Activated T-cell treated with anti-CD3 and anti-CD28 coated beads, Interleukin-2, amount 50 U/mL, for 4 hours (primary cell): ENCODE results near the gene FIGNL1. TPM values are rescaled to one million over a fixed set of nuclear protein-coding genes. Genes with fewer than 3 reads are reported as not detected.

ENCODE experiments used
- ATAC-seq, 2 donors: fragments of 200-7000 bp; cut with Tn5 transposase; one replicate each; pipeline ENCODE4 v1.10.0; 2021
- DNase-seq: peaks from one replicate; pipeline ENCODE4 v3.0.0-alpha.2; 2020
- H3K27me3 Mint-ChIP-seq: one replicate; pipeline ENCODE4 v1.8.0; 2021; ENCODE audit warnings: low read depth, mixed read lengths
- H3K36me3 Mint-ChIP-seq: one replicate; pipeline ENCODE4 v1.8.0; 2022; ENCODE audit warnings: mixed read lengths; ENCODE audit not compliant: insufficient read depth
- H3K4me1 Mint-ChIP-seq: one replicate; pipeline ENCODE4 v1.8.0; 2021; ENCODE audit warnings: low read depth, mixed read lengths
- H3K4me3 Mint-ChIP-seq: one replicate; pipeline ENCODE4 v1.8.0; 2021; ENCODE audit warnings: mild to moderate bottlenecking, moderate library complexity, mixed read lengths
- H3K9me3 Mint-ChIP-seq: one replicate; pipeline ENCODE4 v1.8.0; 2021; ENCODE audit warnings: mixed read lengths
- total RNA-seq, 3 donors: library from RNA; stranded (reverse); gene quantifications; one replicate each; pipeline ENCODE4 v1.2.1, GENCODE V29; 2021

Gene FIGNL1
- total RNA-seq, result 10 to 100 TPM; 27.9 to 40.7 (median 35.1) TPM

DNA sequence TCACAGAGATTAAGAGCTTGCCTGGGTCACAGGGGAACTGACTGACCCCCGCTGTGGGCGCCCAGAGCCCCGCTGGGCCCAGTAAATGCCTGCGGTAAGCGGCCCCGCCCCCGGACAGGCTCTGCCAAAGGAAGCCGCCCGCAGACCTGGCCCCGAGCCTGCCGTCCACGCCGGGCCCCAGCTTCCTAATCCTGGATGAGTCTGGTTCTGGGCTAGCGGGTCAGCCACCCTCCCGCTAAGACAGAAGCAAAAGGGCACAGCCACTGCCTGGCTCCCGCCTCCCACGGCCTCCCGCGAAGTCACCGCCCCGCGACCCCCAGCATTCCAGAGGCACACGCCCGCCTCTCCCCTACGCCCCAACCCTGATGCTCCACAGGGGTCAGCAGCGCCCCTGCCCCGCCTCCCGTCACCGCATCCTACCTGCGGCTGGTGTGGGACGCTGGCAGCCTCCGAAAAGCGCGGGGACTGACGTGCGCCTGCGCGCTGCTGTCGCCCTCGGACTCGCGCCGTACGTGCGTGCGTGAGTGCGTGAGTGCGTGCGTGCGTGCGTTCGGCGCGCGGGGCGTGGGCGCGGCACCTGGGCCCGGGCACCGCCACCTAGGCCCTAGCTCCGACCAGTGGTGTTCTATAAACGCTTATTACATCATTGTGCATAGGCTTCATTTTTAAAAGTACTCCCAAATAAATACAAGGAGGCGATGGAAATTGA lies at the start of gene FIGNL1:
Gene FIGNL1, minus strand, starts transcription at position 470 of the 709 bp plus-strand sequence. CDS start 3,063 bp downstream, outside the sequence.
- H3K9me3 Mint-ChIP-seq, result no peaks in the 10 kb centered on the region
- H3K36me3 Mint-ChIP-seq, result peaks cover 20% of the 10 kb centered on the region
- peaks cover 33% of the 10 kb centered on the region for H3K4me1 Mint-ChIP-seq
- peak within 1 kb of the TSS; percentile 91 for H3K4me3 Mint-ChIP-seq
- H3K27me3 Mint-ChIP-seq, result peaks cover 4% of the 10 kb centered on the region
- peak; percentile 90 to 93 for ATAC-seq
- DNase-seq, result peak; percentile 82

GRCh38 chr7:50499092-50499491 lies 48.9 kb upstream of the FIGNL1 start:
- H3K4me1 Mint-ChIP-seq, result no peaks in the 10 kb centered on the region
- H3K9me3 Mint-ChIP-seq, result no peaks in the 10 kb centered on the region
- H3K4me3 Mint-ChIP-seq, result no peak overlapping the region
- ATAC-seq (no peak), DNase-seq (no peak)
- H3K27me3 Mint-ChIP-seq, result peaks cover 8% of the 10 kb centered on the region
- no peaks in the 10 kb centered on the region for H3K36me3 Mint-ChIP-seq

GRCh38 chr7:50497968-50498367 lies 47.8 kb upstream of the FIGNL1 start:
- ATAC-seq, result no peak

GRCh38 chr7:50497068-50497642 lies 47.0 kb upstream of the FIGNL1 start:
- ATAC-seq (peak in 1 of 2 donors; percentile 43), DNase-seq (no peak)
- Mint-ChIP-seq H3K4me1 (no peaks in the 10 kb centered on the region), H3K36me3 (no peaks in the 10 kb centered on the region), H3K4me3 (no peak overlapping the region), H3K9me3 (no peaks in the 10 kb centered on the region), H3K27me3 (peaks cover 10% of the 10 kb centered on the region)

More at GRCh38 chr7:50497968-50498367, 47.8 kb upstream of the FIGNL1 start:
- Mint-ChIP-seq H3K9me3 (no peaks in the 10 kb centered on the region), H3K4me1 (no peaks in the 10 kb centered on the region), H3K36me3 (no peaks in the 10 kb centered on the region), H3K27me3 (peaks cover 10% of the 10 kb centered on the region), H3K4me3 (no peak overlapping the region)
- no peak for DNase-seq

DNA sequence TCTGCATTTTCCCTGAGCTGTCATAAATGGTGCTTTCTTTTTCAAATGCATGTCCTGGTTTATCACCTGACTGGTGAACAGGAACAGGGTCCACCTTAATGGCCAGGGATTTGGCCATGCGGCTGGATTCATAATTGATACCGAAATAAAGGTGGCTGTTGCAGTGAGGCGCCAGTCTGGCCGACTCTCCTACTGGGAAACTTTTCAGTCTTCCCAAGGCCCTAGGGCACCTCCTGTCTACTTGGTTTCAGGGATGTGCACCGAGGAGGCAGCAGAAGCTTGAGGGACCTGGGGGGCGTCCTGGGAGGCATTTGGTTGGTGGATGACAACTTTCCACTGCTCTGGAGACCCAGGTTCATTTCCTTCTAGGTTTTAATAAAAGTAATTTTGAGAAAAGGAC lies 46.4 kb upstream of the FIGNL1 start:
- ATAC-seq (no peak), DNase-seq (no peak)
- no peaks in the 10 kb centered on the region for H3K4me1 Mint-ChIP-seq
- no peak overlapping the region for H3K4me3 Mint-ChIP-seq
- no peaks in the 10 kb centered on the region for H3K36me3 Mint-ChIP-seq
- H3K9me3 Mint-ChIP-seq, result no peaks in the 10 kb centered on the region
- H3K27me3 Mint-ChIP-seq, result peaks cover 10% of the 10 kb centered on the region

- Mint-ChIP-seq H3K4me3 (no peak overlapping the region), H3K9me3 (no peaks in the 10 kb centered on the region)
- ATAC-seq, result no peak
Observed at GRCh38 chr7:50495746-50496145, 45.6 kb upstream of the FIGNL1 start.

GRCh38 chr7:50492770-50493519 lies 42.8 kb upstream of the FIGNL1 start:
- Mint-ChIP-seq H3K4me1 (no peaks in the 10 kb centered on the region), H3K27me3 (peaks cover 10% of the 10 kb centered on the region), H3K9me3 (no peaks in the 10 kb centered on the region), H3K36me3 (no peaks in the 10 kb centered on the region), H3K4me3 (no peak overlapping the region)
- ATAC-seq (no peak), DNase-seq (no peak)

More at GRCh38 chr7:50495746-50496145, 45.6 kb upstream of the FIGNL1 start:
- DNase-seq, result no peak
- H3K27me3 Mint-ChIP-seq, result peaks cover 10% of the 10 kb centered on the region
- H3K4me1 Mint-ChIP-seq, result no peaks in the 10 kb centered on the region
- H3K36me3 Mint-ChIP-seq, result no peaks in the 10 kb centered on the region

DNA sequence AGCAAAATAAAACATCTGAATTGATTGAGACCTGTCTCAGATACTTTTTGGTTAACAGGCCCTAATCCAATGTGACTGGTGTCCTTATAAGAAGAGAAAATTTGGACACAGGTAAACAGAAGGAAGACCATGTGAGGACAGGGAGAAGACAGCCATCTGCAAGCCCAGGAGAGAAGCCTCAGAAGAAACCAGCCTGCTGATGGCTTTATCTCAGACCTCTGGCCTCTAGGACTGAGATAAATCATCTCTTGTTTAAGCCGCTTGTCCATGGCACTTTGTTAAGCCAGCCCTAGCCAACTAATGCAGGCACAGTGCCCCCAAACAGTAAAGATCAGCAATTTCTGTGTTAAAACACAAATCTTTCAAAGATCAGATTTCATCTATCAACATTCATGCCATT lies 41.8 kb upstream of the FIGNL1 start:
- no peak overlapping the region for H3K4me3 Mint-ChIP-seq
- H3K27me3 Mint-ChIP-seq, result peaks cover 6% of the 10 kb centered on the region
- no peaks in the 10 kb centered on the region for H3K9me3 Mint-ChIP-seq
- H3K4me1 Mint-ChIP-seq, result no peaks in the 10 kb centered on the region
- no peak for ATAC-seq
- H3K36me3 Mint-ChIP-seq, result no peaks in the 10 kb centered on the region
- DNase-seq, result no peak

GRCh38 chr7:50491209-50491608 lies 41.1 kb upstream of the FIGNL1 start:
- Mint-ChIP-seq H3K4me1 (no peaks in the 10 kb centered on the region), H3K4me3 (no peak overlapping the region), H3K36me3 (no peaks in the 10 kb centered on the region), H3K27me3 (peaks cover 5% of the 10 kb centered on the region), H3K9me3 (no peaks in the 10 kb centered on the region)
- no peak for DNase-seq
- no peak for ATAC-seq

GRCh38 chr7:50488379-50488778 lies 38.2 kb upstream of the FIGNL1 start:
- Mint-ChIP-seq H3K9me3 (no peaks in the 10 kb centered on the region), H3K4me1 (no peaks in the 10 kb centered on the region), H3K36me3 (no peaks in the 10 kb centered on the region), H3K4me3 (no peak overlapping the region), H3K27me3 (peaks cover 8% of the 10 kb centered on the region)
- DNase-seq (no peak), ATAC-seq (no peak)

GRCh38 chr7:50486512-50486911 lies 36.4 kb upstream of the FIGNL1 start:
- Mint-ChIP-seq H3K4me1 (no peaks in the 10 kb centered on the region), H3K4me3 (no peak overlapping the region), H3K9me3 (no peaks in the 10 kb centered on the region), H3K27me3 (peaks cover 7% of the 10 kb centered on the region), H3K36me3 (no peaks in the 10 kb centered on the region)
- no peak for ATAC-seq
- no peak for DNase-seq

DNA sequence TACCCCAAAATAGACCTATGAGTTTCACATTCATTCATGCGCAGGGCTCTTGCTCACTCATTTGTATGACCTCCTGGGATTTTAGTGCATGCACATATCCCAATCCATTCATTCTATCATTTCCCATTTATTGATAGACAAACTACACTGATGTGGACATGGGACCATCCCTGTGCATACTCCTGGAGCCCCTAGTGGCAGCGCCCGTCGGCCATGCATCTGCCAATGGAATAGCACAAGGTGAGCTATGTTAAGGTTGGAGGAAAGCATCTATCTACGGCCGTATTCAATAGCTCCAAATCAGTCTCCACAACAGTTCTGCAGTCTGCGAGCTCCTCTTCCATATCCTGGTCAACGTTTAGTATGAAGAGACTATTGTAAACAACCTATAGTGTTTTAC lies 31.7 kb upstream of the FIGNL1 start:
- DNase-seq (no peak), ATAC-seq (no peak)
- no peaks in the 10 kb centered on the region for H3K9me3 Mint-ChIP-seq
- H3K27me3 Mint-ChIP-seq, result peaks cover 5% of the 10 kb centered on the region
- H3K36me3 Mint-ChIP-seq, result no peaks in the 10 kb centered on the region
- no peaks in the 10 kb centered on the region for H3K4me1 Mint-ChIP-seq
- no peak overlapping the region for H3K4me3 Mint-ChIP-seq

GRCh38 chr7:50480797-50481196 lies 30.6 kb upstream of the FIGNL1 start:
- DNase-seq (no peak), ATAC-seq (no peak)
- Mint-ChIP-seq H3K36me3 (no peaks in the 10 kb centered on the region), H3K27me3 (peaks cover 12% of the 10 kb centered on the region), H3K4me3 (no peak overlapping the region), H3K4me1 (no peaks in the 10 kb centered on the region), H3K9me3 (no peaks in the 10 kb centered on the region)

DNA sequence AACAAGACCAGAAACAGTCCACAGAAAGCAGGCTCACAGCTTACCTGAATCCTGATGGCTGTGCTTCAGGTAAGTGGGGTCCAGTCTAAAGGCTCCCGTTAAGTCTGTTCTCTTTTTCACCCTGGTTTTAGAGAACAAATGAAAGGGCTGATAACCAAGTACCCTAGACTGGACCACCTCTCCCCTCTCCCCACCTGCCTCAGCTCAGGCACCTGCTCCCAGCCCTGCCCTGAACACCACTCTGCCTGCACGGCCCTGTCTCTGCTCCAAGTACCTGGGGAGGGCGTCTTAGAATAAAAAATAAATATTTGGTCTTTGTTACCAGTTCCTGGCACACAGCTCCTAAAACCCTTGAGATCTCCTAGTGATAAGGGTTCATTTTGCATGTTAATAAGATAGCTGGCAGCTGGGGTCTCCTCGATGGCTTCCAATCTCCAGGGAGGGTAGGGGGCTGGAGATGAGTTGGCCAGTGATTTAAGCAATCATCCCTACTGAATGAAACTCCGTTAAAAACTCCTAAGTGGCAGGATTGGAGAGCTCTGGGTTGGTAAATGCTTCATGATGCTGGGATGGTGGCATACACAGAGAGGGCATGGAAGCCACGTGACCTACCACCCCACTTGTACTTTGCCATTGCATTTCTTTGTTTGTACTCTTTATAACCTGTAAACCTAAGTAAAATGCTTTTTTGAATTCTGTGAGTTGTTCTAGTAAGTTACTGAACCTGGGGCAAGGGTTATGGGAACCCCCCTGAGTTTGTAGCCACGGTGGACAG lies 29.8 kb upstream of the FIGNL1 start:
- ATAC-seq (no peak), DNase-seq (no peak)
- H3K27me3 Mint-ChIP-seq, result peaks cover 10% of the 10 kb centered on the region
- no peaks in the 10 kb centered on the region for H3K4me1 Mint-ChIP-seq
- no peak overlapping the region for H3K4me3 Mint-ChIP-seq
- no peaks in the 10 kb centered on the region for H3K36me3 Mint-ChIP-seq
- H3K9me3 Mint-ChIP-seq, result no peaks in the 10 kb centered on the region
